Fibroblast of the aortic adventitia (primary cell): Measurements from ENCODE around the gene GNB5. TPM values are rescaled to one million over a fixed set of nuclear protein-coding genes. Genes with fewer than 3 reads are reported as not detected.

Experiments used
- DNase-seq: peaks from one replicate; pipeline ENCODE4 v3.0.0-alpha.2; 2010; ENCODE audit warnings: low read depth
- H3K4me3 ChIP-seq: 2 replicates; pipeline ENCODE4 v1.5.1; 2011; ENCODE audit warnings: low read depth, mild to moderate bottlenecking, control low read depth, low read length, moderate library complexity
- CTCF ChIP-seq: IDR thresholded peaks from 2 replicates; pipeline ENCODE4 v1.5.1; 2011; ENCODE audit warnings: mild to moderate bottlenecking, low read length, control low read depth, inconsistent platforms; ENCODE audit not compliant: insufficient read depth
- total RNA-seq: library from RNA; depleted of rRNA; stranded (reverse); fragments of >200 nt; gene quantifications from 2 replicates; pipeline ENCODE4 v1.2.3, GENCODE V29; 2012; ENCODE audit warnings: low replicate concordance

Gene GNB5
- total RNA-seq, 1 donor: 24.0 TPM

GRCh38 chr15:52146776-52147175 is 44.4 kb downstream of the GNB5 start:
- no peak for TF ChIP-seq CTCF
- DNase-seq: peak; percentile 53
- no peak overlapping the region for H3K4me3 ChIP-seq

GRCh38 chr15:52146261-52146660 is 44.9 kb downstream of the GNB5 start:
- no peak for DNase-seq
- no peak overlapping the region for H3K4me3 ChIP-seq
- no peak for TF ChIP-seq CTCF

GRCh38 chr15:52144656-52145178 is 46.5 kb downstream of the GNB5 start:
- TF ChIP-seq CTCF: no peak
- peak; percentile 16 for DNase-seq
- H3K4me3 ChIP-seq: no peak overlapping the region

GRCh38 chr15:52143873-52144272 is 47.3 kb downstream of the GNB5 start:
- no peak for TF ChIP-seq CTCF
- DNase-seq: peak; percentile 62
- H3K4me3 ChIP-seq: no peak overlapping the region

GRCh38 chr15:52140646-52141045 is 50.5 kb downstream of the GNB5 start:
- TF ChIP-seq CTCF: no peak
- no peak for DNase-seq
- no peak overlapping the region for H3K4me3 ChIP-seq

GRCh38 chr15:52139599-52140462 is 51.4 kb downstream of the GNB5 start:
- TF ChIP-seq CTCF: peak; percentile 83
- no peak overlapping the region for H3K4me3 ChIP-seq
- DNase-seq: peak; percentile 76
